Trophoblast cell (in vitro differentiated cells and primary cell): ENCODE measurements around the gene SKIDA1.

Experiments
- DNase-seq, 2 donors: peaks; one replicate each; pipeline ENCODE4 v3.0.0-alpha.2; 2016
- H2AFZ ChIP-seq: 2 replicates; pipeline ENCODE4 v1.6.1; 2013; ENCODE audit warnings: low read length, moderate library complexity, mild to moderate bottlenecking; ENCODE audit not compliant: insufficient read depth, poor library complexity
- H2AK5ac ChIP-seq: 2 replicates; pipeline ENCODE4 v1.6.1; 2013; ENCODE audit warnings: mild to moderate bottlenecking, low read length
- H2BK120ac ChIP-seq: 2 replicates; pipeline ENCODE4 v1.6.1; 2013; ENCODE audit warnings: low read length, mild to moderate bottlenecking, moderate library complexity; ENCODE audit not compliant: insufficient read depth, poor library complexity
- H2BK12ac ChIP-seq: 2 replicates; pipeline ENCODE4 v1.6.1; 2013; ENCODE audit warnings: mild to moderate bottlenecking, low read length, moderate library complexity
- H2BK5ac ChIP-seq: 2 replicates; pipeline ENCODE4 v1.6.1; 2013; ENCODE audit warnings: low read length, low read depth, moderate library complexity, mild to moderate bottlenecking; ENCODE audit not compliant: poor library complexity
- H3K14ac ChIP-seq: 2 replicates; pipeline ENCODE4 v1.6.1; 2013; ENCODE audit warnings: mild to moderate bottlenecking, low read length
- H3K18ac ChIP-seq: 2 replicates; pipeline ENCODE4 v1.6.1; 2013; ENCODE audit warnings: mild to moderate bottlenecking, low read length
- H3K23ac ChIP-seq: 2 replicates; pipeline ENCODE4 v1.6.1; 2013; ENCODE audit warnings: low read length
- H3K27ac ChIP-seq: 2 replicates; pipeline ENCODE4 v1.5.1; 2013; ENCODE audit warnings: low read depth, mild to moderate bottlenecking, inconsistent platforms, low read length, moderate library complexity
- H3K27me3 ChIP-seq: 2 replicates; pipeline ENCODE4 v1.6.1; 2013; ENCODE audit warnings: inconsistent platforms, mild to moderate bottlenecking, low read length, moderate library complexity; ENCODE audit not compliant: insufficient read depth
- H3K36me3 ChIP-seq, 2 experiments: 1 replicate in 1 of 2; 2 replicates in 1 of 2; pipeline ENCODE4 v1.6.1; 2013; ENCODE audit warnings: low read length in 2 of 2, mild to moderate bottlenecking in 2 of 2, moderate library complexity in 1 of 2; ENCODE audit not compliant: insufficient read depth in 2 of 2, control insufficient read depth in 1 of 2
- H3K4ac ChIP-seq: 2 replicates; pipeline ENCODE4 v1.6.1; 2013; ENCODE audit warnings: low read depth, mild to moderate bottlenecking, low read length, moderate library complexity
- H3K4me1 ChIP-seq, 2 experiments: 1 replicate in 1 of 2; 2 replicates in 1 of 2; pipeline ENCODE4 v1.6.1; 2013; ENCODE audit warnings: low read length in 2 of 2, mild to moderate bottlenecking in 2 of 2, moderate library complexity in 1 of 2; ENCODE audit not compliant: insufficient read depth in 2 of 2, control insufficient read depth in 1 of 2
- H3K4me2 ChIP-seq: 2 replicates; pipeline ENCODE4 v1.6.1; 2013; ENCODE audit warnings: inconsistent platforms, mild to moderate bottlenecking, low read length, moderate library complexity
- H3K4me3 ChIP-seq: 2 replicates; pipeline ENCODE4 v1.5.1; 2013; ENCODE audit warnings: mild to moderate bottlenecking, low read depth, low read length, inconsistent platforms
- H3K79me1 ChIP-seq: one replicate; pipeline ENCODE4 v1.6.1; 2013; ENCODE audit warnings: low read length
- H3K79me2 ChIP-seq: 2 replicates; pipeline ENCODE4 v1.6.1; 2013; ENCODE audit warnings: low read length, mild to moderate bottlenecking; ENCODE audit not compliant: control insufficient read depth, insufficient read depth, poor library complexity
- H3K9ac ChIP-seq: 2 replicates; pipeline ENCODE4 v1.6.1; 2013; ENCODE audit warnings: mild to moderate bottlenecking, low read length
- H3K9me3 ChIP-seq: 2 replicates; pipeline ENCODE4 v1.6.1; 2013; ENCODE audit warnings: low read depth, mild to moderate bottlenecking, control low read depth, inconsistent platforms, low read length; ENCODE audit not compliant: insufficient read depth
- H4K12ac ChIP-seq: 2 replicates; pipeline ENCODE4 v1.6.1; 2013; ENCODE audit warnings: low read depth, mild to moderate bottlenecking, low read length, moderate library complexity
- H4K8ac ChIP-seq: 2 replicates; pipeline ENCODE4 v1.6.1; 2013; ENCODE audit warnings: low read depth, mild to moderate bottlenecking, low read length, moderate library complexity
- H4K91ac ChIP-seq: one replicate; pipeline ENCODE4 v1.6.1; 2013; ENCODE audit warnings: low read depth, mild to moderate bottlenecking, low read length, moderate library complexity
- WGBS: extraction: QIAGEN DNeasy Blood & Tissue Kit; methylation state at CpG from one replicate; pipeline ENCODE4 v1.1.7; 2013; ENCODE audit warnings: missing lambda C conversion rate; ENCODE audit not compliant: insufficient read length, insufficient coverage; ENCODE audit errors: extremely low coverage; 5-methylcytosine and 5-hydroxymethylcytosine counted together

The SKIDA1 gene

DNA sequence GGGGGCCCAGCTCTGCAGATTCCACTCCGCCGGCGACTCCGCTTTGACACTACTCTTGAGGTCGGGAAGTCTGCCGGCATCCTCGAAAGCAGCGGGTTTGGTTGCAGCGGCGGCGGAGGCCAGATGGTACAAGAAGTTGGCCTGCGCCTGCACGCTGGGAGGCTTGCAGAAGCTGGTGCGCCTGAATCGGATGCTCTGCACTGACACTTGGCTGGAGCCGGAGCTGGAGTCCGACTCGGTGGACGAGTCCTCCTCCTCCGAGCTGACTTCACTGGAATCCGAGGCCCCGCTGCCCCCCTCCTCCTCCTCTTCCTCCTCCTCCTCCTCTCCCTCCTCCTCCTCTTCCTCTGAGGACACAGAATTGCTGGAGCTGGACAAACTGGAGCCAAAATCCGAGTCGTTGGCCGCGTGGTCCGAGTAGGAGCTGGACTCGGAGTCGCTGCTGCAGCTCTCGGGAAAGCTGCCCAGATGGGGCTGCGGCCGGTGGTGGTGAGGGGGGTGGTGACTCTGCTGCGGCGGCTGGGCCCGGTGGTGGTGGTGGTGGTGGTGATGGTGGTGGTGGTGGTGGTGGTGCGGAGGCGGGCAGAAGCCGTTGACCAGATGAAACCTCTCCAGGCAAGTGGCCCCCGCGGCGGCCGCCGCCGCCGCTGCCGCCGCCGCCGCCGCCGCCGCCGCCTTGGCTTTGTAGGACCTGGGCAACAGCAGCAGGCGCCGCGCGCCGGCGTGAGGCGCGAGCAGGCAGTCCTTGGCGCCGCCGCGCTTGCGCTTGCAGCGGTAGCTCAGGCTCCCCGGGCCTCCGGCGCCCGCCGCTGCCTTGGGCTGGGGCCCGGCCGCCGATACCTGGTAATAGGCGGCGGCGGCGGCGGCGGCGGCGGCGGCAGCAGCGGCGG is 9.0 kb downstream of the SKIDA1 start:
- Histone ChIP-seq H3K27me3 (no peaks in the 10 kb centered on the region), H2AK5ac (peak overlapping the region; percentile 28), H2BK5ac (peak overlapping the region; percentile 78), H4K8ac (peak overlapping the region; percentile 50), H3K27ac (peak overlapping the region; percentile 96), H3K79me2 (peaks cover 13% of the 10 kb centered on the region), H3K36me3 (no peaks in the 10 kb centered on the region), H4K12ac (peak overlapping the region; percentile 68), H3K4me2 (peak overlapping the region; percentile 76), H3K9me3 (peaks cover 3% of the 10 kb centered on the region), H2AFZ (peak overlapping the region; percentile 45), H3K4me3 (peak overlapping the region; percentile 83), H3K4ac (peak overlapping the region; percentile 23), H2BK120ac (peak overlapping the region; percentile 93), H3K14ac (peak overlapping the region; percentile 92), H3K9ac (peak overlapping the region; percentile 84), H3K23ac (no peak overlapping the region), H3K18ac (peak overlapping the region; percentile 95), H2BK12ac (peak overlapping the region; percentile 3), H4K91ac (peak overlapping the region; percentile 70), H3K79me1 (peaks cover 38% of the 10 kb centered on the region), H3K4me1 (peaks cover 2 to 4% of the 10 kb centered on the region in 2 experiments)
- peak; percentile 72 to 73 for DNase-seq
- no CpG with 5 or more reads among the region's 86 CpGs for whole genome bisulfite sequencing

DNA sequence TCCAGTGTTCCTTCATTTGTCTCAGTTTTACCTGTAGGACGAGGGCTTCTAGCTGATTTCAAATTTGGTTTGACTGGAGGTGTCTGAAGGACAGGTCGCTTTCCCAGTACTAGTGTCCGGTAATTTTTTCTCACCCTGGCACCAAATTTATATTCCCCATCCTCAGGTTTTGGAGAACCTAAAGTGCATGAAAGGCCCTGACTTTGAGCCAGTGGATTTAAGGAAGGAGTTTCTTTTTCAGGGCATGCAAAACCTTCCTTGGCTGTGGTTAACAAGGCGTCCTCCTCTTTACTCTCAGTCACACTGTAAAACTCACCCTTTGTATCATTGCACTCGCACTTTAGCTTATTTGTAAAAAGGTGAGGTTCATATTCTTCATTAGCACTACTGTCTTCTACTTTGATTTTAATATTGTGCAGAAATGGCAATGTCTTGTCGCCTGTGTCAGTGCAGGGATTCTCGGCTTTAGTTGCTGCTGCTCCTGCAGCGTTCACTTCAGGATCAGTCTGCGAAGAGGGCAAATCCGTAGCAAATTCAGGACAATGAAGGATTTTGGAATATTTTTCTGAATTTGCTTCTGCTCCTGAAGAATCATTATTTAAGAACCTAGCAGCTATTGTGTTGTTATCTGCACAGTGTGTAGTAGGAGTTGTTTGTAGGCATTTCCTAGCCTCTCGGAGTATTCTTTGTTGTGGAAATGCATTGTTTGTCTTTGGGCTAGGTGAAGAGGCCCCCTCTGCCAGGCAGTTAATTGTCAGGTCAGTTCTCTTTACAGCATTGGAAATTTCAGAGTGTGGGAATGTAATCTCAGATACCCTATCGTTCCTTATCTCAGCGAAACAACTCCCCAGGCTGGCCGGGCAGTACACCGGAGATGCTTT is 9.9 kb downstream of the SKIDA1 start:
- peak overlapping the region; percentile 48 for H4K8ac ChIP-seq
- H3K23ac ChIP-seq: no peak overlapping the region
- H3K79me2 ChIP-seq: peaks cover 13% of the 10 kb centered on the region
- no peak for DNase-seq
- peak overlapping the region; percentile 92 for H3K14ac ChIP-seq
- no CpG with 5 or more reads among the region's 15 CpGs for WGBS
- peak overlapping the region; percentile 68 for H4K12ac ChIP-seq
- H3K9me3 ChIP-seq: peaks cover 3% of the 10 kb centered on the region
- peaks cover 40% of the 10 kb centered on the region for H3K79me1 ChIP-seq
- peak overlapping the region; percentile 70 for H3K18ac ChIP-seq
- H3K27ac ChIP-seq: peak overlapping the region; percentile 96
- H3K4me2 ChIP-seq: peak overlapping the region; percentile 76
- H3K9ac ChIP-seq: no peak overlapping the region
- peak overlapping the region; percentile 21 for H2AFZ ChIP-seq
- H3K27me3 ChIP-seq: no peaks in the 10 kb centered on the region
- H2BK12ac ChIP-seq: peak overlapping the region; percentile 3
- peak overlapping the region; percentile 78 for H2BK5ac ChIP-seq
- H3K4me3 ChIP-seq: peak overlapping the region; percentile 83
- H2BK120ac ChIP-seq: peak overlapping the region; percentile 93
- H3K4me1 ChIP-seq: peaks cover 5 to 6% of the 10 kb centered on the region in 2 experiments
- H3K4ac ChIP-seq: peak overlapping the region; percentile 23
- H2AK5ac ChIP-seq: no peak overlapping the region
- no peaks in the 10 kb centered on the region for H3K36me3 ChIP-seq
- H4K91ac ChIP-seq: peak overlapping the region; percentile 70

DNA sequence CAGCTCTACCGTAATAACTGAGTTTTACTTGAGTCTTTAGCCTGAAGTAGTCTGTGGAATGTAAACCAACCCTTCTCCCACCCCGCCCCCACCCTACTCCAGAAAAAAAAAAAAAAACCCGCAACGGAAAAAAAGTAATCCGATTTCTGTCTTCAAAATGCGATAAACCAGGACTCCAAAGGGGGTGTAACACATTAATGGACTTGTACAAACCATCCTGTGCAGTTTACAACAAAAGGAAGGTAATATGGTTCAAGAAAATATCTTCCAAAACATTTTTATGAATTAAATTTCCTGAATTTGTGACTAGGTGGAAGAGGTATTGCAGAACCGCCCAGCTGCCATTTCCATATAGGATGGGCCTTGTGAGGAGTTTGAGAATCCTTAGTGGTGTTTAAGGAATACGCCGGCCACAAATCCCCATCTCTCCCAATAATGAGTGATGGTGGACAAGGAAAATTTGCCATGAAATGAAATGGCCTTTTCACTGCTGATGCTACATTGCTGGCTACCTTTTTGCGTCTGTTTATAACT is 10.6 kb downstream of the SKIDA1 start:
- Histone ChIP-seq H3K4ac (peak overlapping the region; percentile 12), H2AK5ac (no peak overlapping the region), H2AFZ (no peak overlapping the region), H3K4me2 (peak overlapping the region; percentile 76), H3K14ac (peak overlapping the region; percentile 20), H4K91ac (no peak overlapping the region), H3K23ac (no peak overlapping the region), H2BK12ac (no peak overlapping the region), H3K27ac (no peak overlapping the region), H3K9me3 (peaks cover 3% of the 10 kb centered on the region), H3K79me2 (peaks cover 16% of the 10 kb centered on the region), H4K8ac (no peak overlapping the region), H2BK120ac (peak overlapping the region; percentile 41), H3K36me3 (no peaks in the 10 kb centered on the region), H3K18ac (no peak overlapping the region), H3K4me1 (peaks cover 8 to 9% of the 10 kb centered on the region in 2 experiments), H3K4me3 (no peak overlapping the region), H3K27me3 (no peaks in the 10 kb centered on the region), H3K9ac (no peak overlapping the region), H2BK5ac (no peak overlapping the region), H4K12ac (no peak overlapping the region), H3K79me1 (peaks cover 43% of the 10 kb centered on the region)
- WGBS: no CpG with 5 or more reads among the region's 10 CpGs
- DNase-seq: no peak

- no peak overlapping the region for H3K9ac ChIP-seq
- H3K9me3 ChIP-seq: peaks cover 3% of the 10 kb centered on the region
- peaks cover 13 to 15% of the 10 kb centered on the region in 2 experiments for H3K4me1 ChIP-seq
- no peak overlapping the region for H4K91ac ChIP-seq
- no peak overlapping the region for H2AFZ ChIP-seq
- peaks cover 45% of the 10 kb centered on the region for H3K79me1 ChIP-seq
- no peaks in the 10 kb centered on the region for H3K36me3 ChIP-seq
- no peaks in the 10 kb centered on the region for H3K27me3 ChIP-seq
- no peak overlapping the region for H4K12ac ChIP-seq
- no peak overlapping the region for H3K18ac ChIP-seq
- H3K79me2 ChIP-seq: peaks cover 16% of the 10 kb centered on the region
- no peak overlapping the region for H4K8ac ChIP-seq
- H3K4me2 ChIP-seq: peak overlapping the region; percentile 76
- H2BK120ac ChIP-seq: no peak overlapping the region
- H3K4me3 ChIP-seq: no peak overlapping the region
- no CpG with 5 or more reads among the region's 6 CpGs for WGBS
- H2AK5ac ChIP-seq: no peak overlapping the region
- H3K27ac ChIP-seq: no peak overlapping the region
- H3K23ac ChIP-seq: no peak overlapping the region
- no peak overlapping the region for H2BK12ac ChIP-seq
- H2BK5ac ChIP-seq: no peak overlapping the region
- no peak overlapping the region for H3K4ac ChIP-seq
- H3K14ac ChIP-seq: no peak overlapping the region
- DNase-seq: no peak
Observed at GRCh38 chr10:21514129-21514817, 11.2 kb downstream of the SKIDA1 start.
